Right lobe of liver (tissue), 6 donors: ENCODE results near the gene ITPKB. TPM values are rescaled to one million over a fixed set of nuclear protein-coding genes. Genes with fewer than 3 reads are reported as not detected.
A peak's percentile ranks its signal among the peaks of the same experiment; 100 is the strongest.

Source experiments
- ATAC-seq, 4 donors: fragments of 200-7000 bp; cut with Tn5 transposase; one replicate each; pipeline ENCODE4 v1.9.1; 2020; ENCODE audit warnings: mild to moderate bottlenecking in 4 of 4, moderate library complexity in 4 of 4
- DNase-seq, 3 donors: peaks; one replicate each; pipeline ENCODE4 v3.0.0-alpha.2; 2020
- H3K27ac ChIP-seq, 3 donors: fragments of 200-600 bp; one replicate each; pipeline ENCODE4 v1.8.0; 2022
- H3K27me3 ChIP-seq, 2 donors: fragments of 200-600 bp; one replicate each; pipeline ENCODE4 v1.8.0; 2022
- H3K36me3 ChIP-seq, 4 donors: fragments of 200-600 bp; sonication (generic) in 1 of 4; one replicate each; pipeline versions ENCODE4 v1.5.1 to v1.8.0; 2017 to 2022; ENCODE audit warnings: control low read depth in 1 of 4
- H3K4me1 ChIP-seq, 4 donors: fragments of 200-600 bp; sonication (generic) in 1 of 4; one replicate each; pipeline versions ENCODE4 v1.5.1 to v1.8.0; 2017 to 2022; ENCODE audit warnings: control low read depth in 1 of 4
- H3K4me3 ChIP-seq, 3 donors: fragments of 200-600 bp; one replicate each; pipeline ENCODE4 v1.8.0; 2022
- H3K9me3 ChIP-seq, 4 donors: fragments of 200-600 bp; sonication (generic) in 1 of 4; one replicate each; pipeline versions ENCODE4 v1.5.1 to v1.8.0; 2017 to 2022; ENCODE audit warnings: control low read depth in 1 of 4
- POLR2A ChIP-seq: fragments of 450-650 bp; IDR thresholded peaks from one replicate; pipeline ENCODE4 v1.6.1; 2017; ENCODE audit warnings: antibody characterized with exemption, mild to moderate bottlenecking
- WGBS: methylation state at CpG from one replicate; pipeline ENCODE4 v1.1.6; 2018; ENCODE audit warnings: low coverage, low lambda C conversion rate; ENCODE audit not compliant: insufficient coverage; ENCODE audit errors: missing lambda C conversion rate; 5-methylcytosine and 5-hydroxymethylcytosine counted together
- intact Hi-C, 2 donors: fragments of 100-400 bp; cut with DNase I; formaldehyde crosslinking; loops; one replicate each; pipeline versions ENCODE4 v1.11.2 to v1.14.1; 2022
- total RNA-seq, 6 experiments: library from RNA; depleted of rRNA in 2 of 6; stranded (reverse); fragments of >200 nt in 2 of 6; fragmentation: NEBNext Ultra II Directional in 3 of 6; extraction: Animal tissue kit (Norgen Biotek cat#: 25700) in 3 of 6; gene quantifications; one replicate each; pipeline versions ENCODE4 v1.1.0 to v1.2.4, GENCODE V29; 2016 to 2023
- TF ChIP-seq, protein P1 (sequence below), 4 donors: fragments of 200-600 bp in 3 of 4; fragments of 450-650 bp in 1 of 4; IDR thresholded peaks; one replicate each; pipeline versions ENCODE4 v1.5.1 to v1.8.0; 2016 to 2022; ENCODE audit warnings: antibody characterized with exemption in 4 of 4, mild to moderate bottlenecking in 2 of 4
- donor health status: DM: no; HTN: yes; CAD: no.
- donor health status: DM: no; HTN: no; CAD: no.
- donor health status: DM: no; HTN: no; CAD: no.
- donor health status: DM: no; HTN: yes; CAD: no.
- donor health status: DM: no; HTN: yes; CAD: no.

Gene ITPKB
- total RNA-seq, 6 experiments from 2014 or later: 2.1 to 4.1 (median 3.4) TPM

DNA sequence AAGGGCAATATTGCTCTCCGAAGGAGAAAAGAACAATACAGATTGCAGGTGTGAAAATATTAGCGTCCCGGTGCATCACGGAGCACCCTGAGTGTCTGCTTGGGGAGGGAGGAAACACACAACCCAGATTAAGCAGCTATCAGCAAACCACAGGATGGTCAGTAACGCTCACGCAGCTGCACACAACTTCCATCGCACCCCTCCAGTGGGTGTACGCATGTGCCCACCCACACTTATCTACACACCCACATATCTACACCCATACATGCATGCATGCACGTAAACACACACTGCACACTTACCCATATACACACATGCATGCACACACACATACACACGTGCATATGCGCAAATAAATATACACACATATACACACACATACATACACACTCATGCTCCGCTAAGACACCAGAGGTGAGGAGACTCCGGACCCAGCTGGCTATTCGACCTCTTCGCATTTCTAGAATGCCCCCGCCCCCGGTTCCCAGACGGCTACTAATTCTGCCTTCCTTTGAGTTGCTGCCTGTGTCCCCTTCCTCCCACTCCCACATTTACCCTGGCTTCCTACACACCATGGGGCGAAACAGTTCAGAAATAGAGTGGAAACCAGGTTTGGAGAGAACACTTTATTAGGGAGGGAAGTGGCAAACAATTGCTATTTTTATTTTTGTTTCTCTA is 26.2 kb downstream of the ITPKB start:
- whole genome bisulfite sequencing: 67% methylated on average over 8 of the region's 19 CpGs
- Histone ChIP-seq H3K27ac (no peak overlapping the region), H3K4me3 (no peak overlapping the region), H3K27me3 (no peaks in the 10 kb centered on the region), H3K36me3 (no peaks in the 10 kb centered on the region), H3K4me1 (peaks cover 0 to 3% (median 0%) of the 10 kb centered on the region in 4 donors), H3K9me3 (no peaks in the 10 kb centered on the region)
- ATAC-seq (no peak), DNase-seq (no peak)
- intact Hi-C loops: no loop called here
- TF ChIP-seq POLR2A: no peak
- TF ChIP-seq, protein P1, sequence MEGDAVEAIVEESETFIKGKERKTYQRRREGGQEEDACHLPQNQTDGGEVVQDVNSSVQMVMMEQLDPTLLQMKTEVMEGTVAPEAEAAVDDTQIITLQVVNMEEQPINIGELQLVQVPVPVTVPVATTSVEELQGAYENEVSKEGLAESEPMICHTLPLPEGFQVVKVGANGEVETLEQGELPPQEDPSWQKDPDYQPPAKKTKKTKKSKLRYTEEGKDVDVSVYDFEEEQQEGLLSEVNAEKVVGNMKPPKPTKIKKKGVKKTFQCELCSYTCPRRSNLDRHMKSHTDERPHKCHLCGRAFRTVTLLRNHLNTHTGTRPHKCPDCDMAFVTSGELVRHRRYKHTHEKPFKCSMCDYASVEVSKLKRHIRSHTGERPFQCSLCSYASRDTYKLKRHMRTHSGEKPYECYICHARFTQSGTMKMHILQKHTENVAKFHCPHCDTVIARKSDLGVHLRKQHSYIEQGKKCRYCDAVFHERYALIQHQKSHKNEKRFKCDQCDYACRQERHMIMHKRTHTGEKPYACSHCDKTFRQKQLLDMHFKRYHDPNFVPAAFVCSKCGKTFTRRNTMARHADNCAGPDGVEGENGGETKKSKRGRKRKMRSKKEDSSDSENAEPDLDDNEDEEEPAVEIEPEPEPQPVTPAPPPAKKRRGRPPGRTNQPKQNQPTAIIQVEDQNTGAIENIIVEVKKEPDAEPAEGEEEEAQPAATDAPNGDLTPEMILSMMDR (IDR thresholded peaks at IDR 0.05): no peak

DNA sequence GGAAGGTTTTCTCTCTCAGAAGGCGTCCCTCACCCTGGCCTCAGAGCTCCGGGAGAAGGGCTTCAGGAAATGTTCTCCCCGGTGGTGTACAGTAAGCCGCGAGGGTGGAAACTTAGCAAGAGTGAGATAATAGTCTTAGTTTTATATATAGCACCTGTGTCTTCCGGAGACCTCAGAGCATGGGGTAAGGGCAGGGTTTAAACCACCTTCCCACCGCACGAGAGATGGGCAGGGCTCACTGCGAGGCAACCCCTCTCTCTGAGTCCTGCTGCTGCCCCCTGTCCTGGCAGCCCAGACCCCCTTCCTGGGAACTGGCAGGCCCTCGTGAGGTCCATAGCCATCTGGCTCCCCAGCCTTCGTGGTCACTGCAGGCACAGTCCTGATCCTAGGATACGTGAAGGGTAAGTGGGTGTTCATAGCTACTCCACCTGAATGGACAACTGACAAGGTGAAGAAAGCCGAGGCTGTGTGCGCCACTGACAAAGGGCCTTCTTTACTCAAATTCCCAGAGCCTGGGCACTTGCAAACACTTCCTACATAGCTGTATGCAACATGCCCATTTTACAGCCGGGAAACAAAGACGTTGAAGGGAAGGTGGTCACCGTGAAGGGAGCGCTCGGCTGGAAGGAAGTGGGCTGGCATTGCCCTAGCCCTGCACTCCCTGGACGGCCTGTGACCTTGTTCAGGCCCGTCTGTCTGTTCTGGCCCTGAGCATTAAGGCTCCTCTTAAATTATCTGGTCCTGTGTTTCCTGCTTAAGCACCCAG is 26.9 kb downstream of the ITPKB start:
- intact Hi-C loops: no loop called here
- Histone ChIP-seq H3K4me3 (no peak overlapping the region), H3K9me3 (no peaks in the 10 kb centered on the region), H3K36me3 (no peaks in the 10 kb centered on the region), H3K27ac (no peak overlapping the region), H3K27me3 (no peaks in the 10 kb centered on the region), H3K4me1 (peaks cover 0 to 3% (median 0%) of the 10 kb centered on the region in 4 donors)
- no peak for TF ChIP-seq POLR2A
- TF ChIP-seq, protein P1 (IDR thresholded peaks at IDR 0.05): no peak
- DNase-seq: no peak
- 49% methylated on average over 6 of the region's 21 CpGs for WGBS
- peak in 3 of 4 donors; percentile 4 to 20 (median 8) for ATAC-seq

DNA sequence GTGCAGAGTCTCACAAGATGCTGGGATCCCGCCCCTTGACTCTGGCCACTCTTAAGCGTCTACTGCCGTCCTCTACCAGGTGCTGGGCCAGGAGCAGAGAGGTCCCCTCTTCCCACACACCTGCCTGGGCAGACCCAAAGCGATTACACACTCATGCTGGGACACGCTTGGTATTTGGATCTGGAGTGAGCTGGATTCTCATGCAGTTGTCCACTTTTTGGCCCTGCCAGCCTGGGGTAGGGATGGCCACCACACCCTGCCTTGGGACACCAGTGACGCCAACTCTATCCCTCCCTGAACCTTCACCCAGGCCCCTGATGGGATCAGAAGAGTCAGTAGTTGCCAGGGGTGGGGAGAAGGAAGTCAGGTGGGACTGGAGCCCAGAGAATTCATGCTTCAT is 28.6 kb downstream of the ITPKB start:
- TF ChIP-seq POLR2A: no peak
- TF ChIP-seq, protein P1 (IDR thresholded peaks at IDR 0.05): no peak
- intact Hi-C loops: no loop called here
- H3K9me3 ChIP-seq: no peaks in the 10 kb centered on the region
- no peaks in the 10 kb centered on the region for H3K36me3 ChIP-seq
- DNase-seq (no peak), ATAC-seq (no peak)
- no CpG with 5 or more reads among the region's 6 CpGs for WGBS
- H3K4me1 ChIP-seq: peaks cover 0 to 3% (median 0%) of the 10 kb centered on the region in 4 donors
- no peak overlapping the region for H3K4me3 ChIP-seq
- H3K27me3 ChIP-seq: no peaks in the 10 kb centered on the region
- no peak overlapping the region for H3K27ac ChIP-seq

DNA sequence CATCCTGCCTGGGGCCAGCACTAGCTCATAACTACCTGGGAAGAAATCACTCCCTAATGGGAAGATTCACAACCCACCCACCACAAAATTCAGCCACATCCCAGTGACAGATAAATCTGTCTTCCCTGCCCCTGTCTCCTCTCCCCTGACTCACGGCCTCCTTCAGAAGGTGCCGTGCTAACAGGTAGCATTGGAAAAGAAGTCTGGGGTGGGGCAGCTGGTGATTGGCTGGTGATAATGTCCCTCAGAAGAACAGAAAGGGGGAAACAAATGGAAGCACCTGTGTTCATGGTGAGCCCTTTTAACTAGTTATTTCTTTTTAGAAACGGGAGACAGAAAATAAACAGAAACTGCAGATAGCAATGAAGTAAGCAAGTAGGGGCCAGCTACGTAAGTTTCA is 29.1 kb downstream of the ITPKB start:
- DNase-seq: no peak
- no peaks in the 10 kb centered on the region for H3K36me3 ChIP-seq
- no peak for ATAC-seq
- H3K4me3 ChIP-seq: no peak overlapping the region
- TF ChIP-seq, protein P1 (IDR thresholded peaks at IDR 0.05): no peak
- TF ChIP-seq POLR2A: no peak
- H3K27me3 ChIP-seq: no peaks in the 10 kb centered on the region
- H3K4me1 ChIP-seq: peaks cover 0 to 3% (median 0%) of the 10 kb centered on the region in 4 donors
- no peaks in the 10 kb centered on the region for H3K9me3 ChIP-seq
- intact Hi-C loops: no loop called here
- 55% methylated on average over 4 of the region's 4 CpGs for WGBS
- no peak overlapping the region for H3K27ac ChIP-seq
